ENCODE results near the gene SLC29A1.

DNA sequence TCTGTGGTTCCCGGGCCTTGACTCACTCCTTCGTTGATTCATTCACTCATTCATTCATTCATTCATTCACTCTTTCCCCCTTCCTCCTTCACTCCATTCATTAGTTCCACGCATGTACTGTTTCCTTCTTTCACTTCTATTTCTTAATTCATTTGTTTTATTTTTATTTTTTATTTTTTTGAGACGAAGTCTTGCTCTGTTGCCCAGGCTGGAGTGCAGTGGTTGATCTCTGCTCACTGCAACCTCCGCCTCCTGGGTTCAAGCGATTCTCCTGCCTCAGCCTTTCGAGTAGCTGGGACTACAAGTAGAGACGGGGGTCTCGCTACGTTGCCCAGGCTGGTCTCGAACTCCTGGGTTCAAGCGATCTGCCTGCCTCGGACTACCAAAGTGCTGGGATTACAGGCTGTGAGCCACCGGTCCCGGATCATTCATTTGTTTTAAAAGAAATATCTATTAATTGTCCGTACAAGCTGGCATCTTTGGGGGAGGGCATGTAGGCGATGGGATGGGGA, 42.4 kb downstream of the SLC29A1 start:
- TF ChIP-seq, protein P1, sequence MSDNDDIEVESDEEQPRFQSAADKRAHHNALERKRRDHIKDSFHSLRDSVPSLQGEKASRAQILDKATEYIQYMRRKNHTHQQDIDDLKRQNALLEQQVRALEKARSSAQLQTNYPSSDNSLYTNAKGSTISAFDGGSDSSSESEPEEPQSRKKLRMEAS (IDR thresholded peaks at IDR 0.05) = no peak
- TF ChIP-seq, protein P2, sequence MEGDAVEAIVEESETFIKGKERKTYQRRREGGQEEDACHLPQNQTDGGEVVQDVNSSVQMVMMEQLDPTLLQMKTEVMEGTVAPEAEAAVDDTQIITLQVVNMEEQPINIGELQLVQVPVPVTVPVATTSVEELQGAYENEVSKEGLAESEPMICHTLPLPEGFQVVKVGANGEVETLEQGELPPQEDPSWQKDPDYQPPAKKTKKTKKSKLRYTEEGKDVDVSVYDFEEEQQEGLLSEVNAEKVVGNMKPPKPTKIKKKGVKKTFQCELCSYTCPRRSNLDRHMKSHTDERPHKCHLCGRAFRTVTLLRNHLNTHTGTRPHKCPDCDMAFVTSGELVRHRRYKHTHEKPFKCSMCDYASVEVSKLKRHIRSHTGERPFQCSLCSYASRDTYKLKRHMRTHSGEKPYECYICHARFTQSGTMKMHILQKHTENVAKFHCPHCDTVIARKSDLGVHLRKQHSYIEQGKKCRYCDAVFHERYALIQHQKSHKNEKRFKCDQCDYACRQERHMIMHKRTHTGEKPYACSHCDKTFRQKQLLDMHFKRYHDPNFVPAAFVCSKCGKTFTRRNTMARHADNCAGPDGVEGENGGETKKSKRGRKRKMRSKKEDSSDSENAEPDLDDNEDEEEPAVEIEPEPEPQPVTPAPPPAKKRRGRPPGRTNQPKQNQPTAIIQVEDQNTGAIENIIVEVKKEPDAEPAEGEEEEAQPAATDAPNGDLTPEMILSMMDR (IDR thresholded peaks at IDR 0.05; ENCODE audit: control extremely low read depth in 1 of 3, insufficient read depth in 1 of 3, low read depth in 1 of 3, low read length in 3 of 3) = no peak
- TF ChIP-seq GABPA (IDR thresholded peaks at IDR 0.05; ENCODE audit: borderline replicate concordance, insufficient read depth, low read length) (no peak), SP1 (IDR thresholded peaks at IDR 0.05; ENCODE audit: low read depth, low read length) (no peak), TAF1 (IDR thresholded peaks at IDR 0.05; ENCODE audit: low read depth, low read length) (no peak), POLR2AphosphoS5 (IDR thresholded peaks at IDR 0.05; ENCODE audit: low read depth, low read length) (no peak), RXRA (IDR thresholded peaks at IDR 0.05; ENCODE audit: insufficient read depth, low read depth, low read length) (no peak), CBX5 (IDR thresholded peaks at IDR 0.05; ENCODE audit: low read depth, low read length) (no peak)
